ENCODE data around the gene CNIH3. TPM values are rescaled to one million over a fixed set of nuclear protein-coding genes. Genes with fewer than 3 reads are reported as not detected.

The CNIH3 gene
- 14.3 and 47.7 TPM in 2 replicates for total RNA-seq

DNA sequence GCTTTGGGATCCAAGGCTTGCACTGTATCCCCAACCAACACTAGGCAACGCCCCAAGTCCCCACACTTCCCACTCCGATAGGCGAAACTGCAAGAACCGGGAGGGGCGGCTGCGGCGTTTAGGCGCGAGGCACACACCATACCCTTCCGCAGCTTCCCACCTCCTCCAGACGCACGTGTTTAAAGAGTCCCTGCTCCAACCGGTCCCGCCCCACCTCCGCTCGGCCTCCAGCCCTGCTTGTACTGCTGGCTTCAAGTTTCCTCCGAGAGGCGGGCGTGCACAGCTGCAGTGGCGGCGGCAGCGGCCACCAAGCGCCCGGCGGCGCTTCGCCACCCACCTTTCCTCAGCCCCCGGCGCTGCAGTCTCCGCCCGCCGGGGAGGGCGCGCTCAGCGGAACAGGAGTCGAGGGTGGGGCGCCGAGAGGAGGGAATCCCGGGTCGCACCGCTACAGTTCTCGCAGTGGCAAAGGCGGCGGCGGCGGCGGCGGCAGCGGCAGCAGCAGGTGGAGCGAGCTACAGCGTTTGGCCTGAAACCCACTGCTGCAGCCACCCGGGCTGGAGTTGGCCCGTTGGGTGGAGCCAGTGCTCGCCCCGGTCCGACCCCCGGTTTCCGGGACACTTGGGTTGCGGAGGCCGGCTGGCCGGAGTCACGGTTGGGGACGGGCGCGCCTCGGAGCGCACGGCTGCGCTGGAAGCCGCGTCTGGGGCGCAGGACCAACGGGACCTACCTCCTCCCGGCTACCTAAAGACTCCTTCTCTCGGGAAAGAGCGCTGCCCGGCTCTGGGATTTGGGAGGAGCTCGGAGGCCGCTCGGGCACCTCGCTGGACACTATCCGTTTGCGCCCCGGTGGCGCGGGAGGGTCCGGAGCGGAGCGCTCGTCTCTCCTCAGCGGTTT, at the start of gene CNIH3:
Gene CNIH3, plus strand, starts transcription at position 457 of the 895 bp plus-strand sequence. CDS start 858 bp downstream, outside the sequence.

Other genes with a start within 250 kb of the CNIH3 start
- 93.5 and 134 TPM in 2 replicates for gene WDR26, start 181.5 kb upstream of the CNIH3 start, total RNA-seq

Measured in smooth muscle cell of the umbilical artery (primary cell).